Hair follicular keratinocyte (primary cell): ENCODE data around the gene NDE1. TPM values are rescaled to one million over a fixed set of nuclear protein-coding genes. Genes with fewer than 3 reads are reported as not detected.

Source experiments
- total RNA-seq: library from RNA; depleted of rRNA; stranded (reverse); fragments of >200 nt; gene quantifications from 2 replicates; pipeline ENCODE4 v1.2.3, GENCODE V29; 2015

Gene NDE1
- total RNA-seq, result 67.0 and 87.6 TPM in 2 replicates

GRCh38 chr16:15650019-15650697 lies at the start of gene NDE1:
TSS of gene NDE1 (plus strand) at chr16:15650245. CDS start at chr16:15664779, 14,534 bp downstream.

DNA sequence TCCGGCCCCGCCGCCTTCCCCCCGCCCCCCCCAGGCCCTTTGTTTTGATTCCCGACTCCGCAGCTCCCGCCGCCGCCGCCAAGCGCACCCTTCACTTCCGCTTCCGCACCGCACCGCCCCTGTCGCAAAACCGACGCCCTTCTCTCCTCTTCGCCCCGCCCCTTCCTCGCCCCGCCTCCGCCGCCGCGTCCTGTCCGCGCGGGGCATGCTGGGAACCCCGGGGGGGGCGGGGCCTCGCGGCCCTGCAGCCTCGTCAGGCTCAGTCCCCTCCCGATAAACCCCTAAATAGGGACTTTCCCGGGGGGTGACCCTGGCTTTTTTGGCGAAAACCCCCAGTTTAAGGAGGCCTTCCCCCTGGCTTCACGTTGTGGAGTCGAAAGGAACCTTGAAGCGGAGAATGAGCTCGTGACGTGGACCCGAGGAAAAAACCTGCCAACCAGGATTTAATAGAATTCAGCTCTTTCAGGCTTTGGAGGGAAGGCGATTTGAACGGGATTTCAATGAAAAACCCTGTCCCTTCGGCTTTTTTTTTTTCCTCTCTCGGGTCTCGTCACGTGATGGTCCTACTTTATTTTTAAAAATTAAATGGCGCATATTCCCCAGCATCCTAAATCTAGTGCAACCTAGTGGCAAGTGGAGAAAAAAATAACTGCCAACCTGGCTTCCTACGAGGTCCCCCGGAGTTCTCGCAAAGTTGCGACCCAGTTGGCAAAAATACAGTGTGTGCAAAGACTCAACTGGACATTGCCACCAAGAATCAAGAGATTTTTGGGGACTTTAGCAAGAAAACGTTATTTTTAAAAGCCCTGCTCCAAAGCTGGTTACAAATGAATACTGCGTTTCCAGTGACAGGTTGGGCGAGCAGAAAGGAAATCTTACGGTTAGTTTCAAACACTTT lies 6.7 kb upstream of the NDE1 start, which contains the start of gene MARF1:
Gene MARF1 (minus strand): TSS at position 107 of the 898 bp plus-strand sequence. CDS start 3,921 bp downstream, outside the sequence.

Other genes starting within 250 kb of the NDE1 start
- 3.4 and 7.0 TPM in 2 replicates for gene BMERB1, start 215.7 kb upstream of the NDE1 start, total RNA-seq
- 5.5 and 11.2 TPM in 2 replicates for gene MARF1, start 7.1 kb upstream of the NDE1 start, total RNA-seq
- gene MYH11, start 206.8 kb downstream of the NDE1 start, total RNA-seq, result not detected in 2 replicates
- gene CEP20, start 238.4 kb downstream of the NDE1 start, total RNA-seq, result 41.5 and 42.2 TPM in 2 replicates